Measurements from ENCODE around the gene CACFD1. TPM values are rescaled to one million over a fixed set of nuclear protein-coding genes. Genes with fewer than 3 reads are reported as not detected.

Gene CACFD1
- total and polyA plus RNA-seq, 2 of the 4 experiments (the other 2 are of a cell fraction) = 2.0 to 6.6 TPM

DNA sequence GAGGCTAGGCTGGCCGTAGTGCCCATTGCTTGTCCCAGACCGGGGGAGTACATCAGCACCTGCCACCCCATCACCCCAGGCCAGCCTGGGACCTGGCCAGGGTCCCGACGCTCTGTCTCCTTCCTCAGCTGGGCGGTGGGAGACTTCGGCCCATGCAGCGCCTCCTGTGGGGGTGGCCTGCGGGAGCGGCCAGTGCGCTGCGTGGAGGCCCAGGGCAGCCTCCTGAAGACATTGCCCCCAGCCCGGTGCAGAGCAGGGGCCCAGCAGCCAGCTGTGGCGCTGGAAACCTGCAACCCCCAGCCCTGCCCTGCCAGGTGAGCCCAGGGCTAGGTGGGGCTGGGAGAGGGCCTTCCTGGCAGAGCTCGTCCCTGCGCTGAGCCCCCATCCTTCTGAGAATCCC lies 16.5 kb upstream of the CACFD1 start:
- dilution Hi-C loops (cut with HindIII; ENCODE audit: low sequenced_read_pairs, unreplicated experiment) = no loop called here
- Histone ChIP-seq H2AFZ (replicated peaks; ENCODE audit: low read length, poor library complexity) (no peak overlapping the region), H3K9me1 (ENCODE audit: insufficient read depth, low read length) (no peaks in the 10 kb centered on the region), H3K4me3 (ENCODE audit: insufficient read depth, low read depth, low read length) (no peak overlapping the region), H3K23ac (ENCODE audit: low read depth, low read length) (no peak overlapping the region), H3K4me2 (ENCODE audit: low read depth, low read length) (no peak overlapping the region), H2AK9ac (replicated peaks; ENCODE audit: low read depth, low read length, poor library complexity) (peak overlapping the region; percentile 55), H2BK120ac (ENCODE audit: low read depth, low read length) (no peak overlapping the region), H3K14ac (replicated peaks; ENCODE audit: low read depth, low read length) (no peak overlapping the region), H3K4me1 (ENCODE audit: control insufficient read depth, insufficient read depth, low read length) (no peaks in the 10 kb centered on the region), H4K91ac (ENCODE audit: insufficient read depth, low read depth, low read length) (no peak overlapping the region), H2BK20ac (ENCODE audit: low read depth, low read length) (no peak overlapping the region), H3K9ac (ENCODE audit: low read depth, low read length) (no peak overlapping the region), H2AK5ac (ENCODE audit: low read depth, low read length) (no peak overlapping the region), H3K27ac (ENCODE audit: insufficient read depth, low read length) (no peak overlapping the region), H3K18ac (ENCODE audit: low read depth, low read length) (no peak overlapping the region), H3K79me1 (ENCODE audit: low read depth in 1 of 2, low read length in 2 of 2) (no peaks in the 10 kb centered on the region), H3K27me3 (ENCODE audit: control insufficient read depth, insufficient read depth, low read length) (peaks cover 15% of the 10 kb centered on the region), H2BK5ac (ENCODE audit: low read depth, low read length, poor library complexity, severe bottlenecking) (no peak overlapping the region), H4K20me1 (ENCODE audit: insufficient read depth, low read length) (no peaks in the 10 kb centered on the region), H3K4ac (ENCODE audit: low read depth, low read length) (no peak overlapping the region), H2BK15ac (ENCODE audit: low read depth, low read length) (no peak overlapping the region), H4K5ac (ENCODE audit: low read depth, low read length) (no peak overlapping the region), H4K8ac (ENCODE audit: low read depth in 2 of 2, low read length in 2 of 2) (no peak overlapping the region), H3K36me3 (ENCODE audit: control insufficient read depth, insufficient read depth, low read length) (no peaks in the 10 kb centered on the region), H3K56ac (ENCODE audit: extremely low read depth, insufficient read depth, low read length) (no peak overlapping the region), H3K9me3 (ENCODE audit: control insufficient read depth, insufficient read depth, low read length) (no peaks in the 10 kb centered on the region)
- DNase-seq (no peak), ATAC-seq (ENCODE audit: low read depth) (no peak)
- TF ChIP-seq RFX5 (IDR thresholded peaks at IDR 0.05; ENCODE audit: low read depth, low read length) (no peak), CEBPB (IDR thresholded peaks at IDR 0.05; ENCODE audit: low read depth, low read length) (no peak), POLR2A (IDR thresholded peaks at IDR 0.05; ENCODE audit: low read depth, low read length) (no peak), MAZ (IDR thresholded peaks at IDR 0.05; ENCODE audit: borderline replicate concordance, low read depth, low read length) (no peak), BHLHE40 (IDR thresholded peaks at IDR 0.05; ENCODE audit: low read depth, low read length) (no peak), RCOR1 (IDR thresholded peaks at IDR 0.05; ENCODE audit: insufficient replicate concordance, low read length) (no peak), MAFK (IDR thresholded peaks at IDR 0.05; ENCODE audit: low read depth, low read length) (no peak), SMC3 (IDR thresholded peaks at IDR 0.05; ENCODE audit: low read depth, low read length) (no peak), MXI1 (IDR thresholded peaks at IDR 0.05; ENCODE audit: borderline replicate concordance, low read depth, low read length) (no peak)
- TF ChIP-seq, protein P1, sequence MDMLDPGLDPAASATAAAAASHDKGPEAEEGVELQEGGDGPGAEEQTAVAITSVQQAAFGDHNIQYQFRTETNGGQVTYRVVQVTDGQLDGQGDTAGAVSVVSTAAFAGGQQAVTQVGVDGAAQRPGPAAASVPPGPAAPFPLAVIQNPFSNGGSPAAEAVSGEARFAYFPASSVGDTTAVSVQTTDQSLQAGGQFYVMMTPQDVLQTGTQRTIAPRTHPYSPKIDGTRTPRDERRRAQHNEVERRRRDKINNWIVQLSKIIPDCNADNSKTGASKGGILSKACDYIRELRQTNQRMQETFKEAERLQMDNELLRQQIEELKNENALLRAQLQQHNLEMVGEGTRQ (IDR thresholded peaks at IDR 0.05; ENCODE audit: low read depth, low read length) = no peak
- CTCF ChIA-PET = no interaction called here
- POLR2A ChIA-PET (ENCODE audit: unreplicated experiment) = no interaction called here
- WGBS, 2 experiments (ENCODE audit: extremely low coverage in 2 of 2, insufficient read length in 1 of 2) = 89% methylated on average over 7 of the region's 15 CpGs; no CpG with 5 or more reads in 1 of the 2 experiments
- no TSS peak for BruUV-seq (replicated peaks)
- in situ Hi-C loops (cut with MboI; ENCODE audit: low sequenced_read_pairs) = no loop called here
- intact Hi-C loops (cut with micrococcal nuclease) = no loop called here

Data from IMR-90 (cell line).